Motor neuron (in vitro differentiated cells): Measurements from ENCODE around the gene LRRC28. TPM values are rescaled to one million over a fixed set of nuclear protein-coding genes. Genes with fewer than 3 reads are reported as not detected.
A peak's percentile ranks its signal among the peaks of the same experiment; 100 is the strongest.

Experiments
- ATAC-seq, 8 experiments: fragments of 200-7000 bp; cut with Tn5 transposase; replicated peaks in 6 of 8; 2 replicates each; pipeline ENCODE4 v1.8.0; 2021; ENCODE audit warnings: mild to moderate bottlenecking in 8 of 8, moderate library complexity in 8 of 8
- H3K27ac ChIP-seq, 2 donors: fragments of 250-450 bp; sonication (Bioruptor Pico); 2 replicates each; pipeline ENCODE4 v1.9.0; 2021; ENCODE audit warnings: antibody characterized with exemption in 2 of 2, mild to moderate bottlenecking in 2 of 2, moderate library complexity in 1 of 2
- H3K4me1 ChIP-seq, 2 donors: fragments of 250-450 bp; sonication (Bioruptor Pico); replicated peaks in 1 of 2; 2 replicates each; pipeline ENCODE4 v1.6.1; 2021; ENCODE audit warnings: antibody characterized with exemption in 2 of 2, mild to moderate bottlenecking in 2 of 2, moderate library complexity in 1 of 2
- H3K4me3 ChIP-seq, 5 donors: fragments of 250-450 bp; sonication (Bioruptor Pico); 2 replicates each; pipeline ENCODE4 v1.9.0; 2021; ENCODE audit warnings: antibody characterized with exemption in 5 of 5, mild to moderate bottlenecking in 5 of 5, moderate library complexity in 4 of 5
- WGBS, 10 experiments: fragments of 450-650 bp; shearing (Covaris generic); methylation state at CpG; one replicate each; pipeline ENCODE4 v1.0.0; 2022; 5-methylcytosine and 5-hydroxymethylcytosine counted together
- in situ Hi-C, 9 experiments: fragments of 400-800 bp; cut with MboI; loops; one replicate each; pipeline ENCODE4 v1.15.0; 2021; ENCODE audit warnings: low sequenced_read_pairs in 9 of 9, low pct_unique_long_range_greater_than_20kb in 2 of 9; ENCODE audit not compliant: unreplicated experiment in 9 of 9
- total RNA-seq, 8 experiments: library from RNA; unstranded; fragments of 300-600 nt; gene quantifications; 2 replicates each; pipeline versions ENCODE4 v1.2.3 to v1.2.4, GENCODE V29; 2022

The LRRC28 gene
- total RNA-seq, 8 experiments from 2014 or later, result 13.2 to 27.2 (median 18.3) TPM

DNA sequence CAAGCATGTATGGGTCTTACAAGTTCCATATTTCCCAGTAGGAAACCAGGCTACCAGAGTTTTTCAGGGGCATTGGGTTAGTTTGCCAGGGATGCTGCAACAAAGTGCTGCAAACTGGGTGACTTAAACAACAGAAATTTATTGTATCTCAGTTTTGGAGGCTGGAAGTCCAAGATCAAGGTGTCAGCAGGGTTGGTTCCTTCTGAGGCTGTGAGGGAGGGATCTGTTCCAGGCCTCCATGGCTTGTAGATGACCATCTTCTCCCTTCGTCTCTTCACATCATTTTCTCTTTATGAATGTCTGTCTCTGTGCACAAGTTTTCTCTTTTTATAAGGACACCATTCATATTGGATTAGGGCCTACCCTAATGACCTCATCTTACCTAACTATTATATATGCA lies 114.7 kb downstream of the LRRC28 start:
- Histone ChIP-seq H3K27ac (no peak overlapping the region), H3K4me1 (no peaks in the 10 kb centered on the region), H3K4me3 (no peak overlapping the region)
- 89 to 100% (median 90%) methylated on average over 1 of the region's 1 CpG; no CpG with 5 or more reads in 5 of the 10 experiments for WGBS, 10 experiments
- in situ Hi-C loops, result no loop called here
- no peak for ATAC-seq

DNA sequence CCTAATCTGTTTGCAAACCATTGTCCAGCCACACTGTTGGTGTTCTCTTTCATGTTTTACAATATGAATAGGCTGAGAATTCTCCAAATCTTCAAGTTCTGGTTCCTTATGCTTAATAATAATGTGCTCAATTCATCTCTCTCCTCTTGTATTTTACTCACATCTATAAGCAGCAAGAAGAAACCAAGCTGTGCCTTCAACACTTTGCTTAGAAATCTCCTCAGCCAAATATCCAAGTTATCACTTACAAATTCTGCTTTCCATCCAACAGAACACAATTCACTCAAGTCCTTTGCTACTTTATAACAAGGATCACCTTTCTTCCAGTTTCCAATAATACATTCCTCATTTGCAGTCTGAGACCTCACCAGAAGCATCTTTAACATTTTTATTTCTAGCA lies 117.5 kb downstream of the LRRC28 start:
- Histone ChIP-seq H3K27ac (no peak overlapping the region), H3K4me3 (no peak overlapping the region), H3K4me1 (no peaks in the 10 kb centered on the region)
- ATAC-seq, result no peak
- in situ Hi-C loops, result no loop called here

DNA sequence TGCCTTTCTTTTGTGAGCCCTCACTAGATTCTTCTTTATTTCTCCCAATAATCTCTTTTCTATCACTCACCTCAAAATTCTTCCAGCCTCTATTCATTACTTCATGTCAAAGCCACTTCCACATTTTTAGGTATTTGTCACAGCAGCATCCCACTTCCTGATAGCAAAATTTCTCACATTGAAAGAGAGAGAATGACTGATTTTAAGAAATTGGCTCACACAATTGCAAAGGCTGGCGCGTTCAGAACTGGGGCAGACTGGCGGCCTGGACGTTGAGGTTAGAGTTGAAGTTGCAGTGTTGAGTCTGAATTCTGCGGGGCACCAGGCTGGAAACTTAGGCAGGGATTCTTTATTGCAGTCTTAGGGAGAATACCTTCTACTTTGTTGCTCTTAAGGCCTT lies 117.9 kb downstream of the LRRC28 start:
- Histone ChIP-seq H3K27ac (no peak overlapping the region), H3K4me1 (no peaks in the 10 kb centered on the region), H3K4me3 (no peak overlapping the region)
- in situ Hi-C loops, result no loop called here
- no peak for ATAC-seq
- WGBS, 10 experiments, result 91 to 100% (median 100%) methylated on average over 1 to 5 of the region's 5 CpGs; no CpG with 5 or more reads in 2 of the 10 experiments

DNA sequence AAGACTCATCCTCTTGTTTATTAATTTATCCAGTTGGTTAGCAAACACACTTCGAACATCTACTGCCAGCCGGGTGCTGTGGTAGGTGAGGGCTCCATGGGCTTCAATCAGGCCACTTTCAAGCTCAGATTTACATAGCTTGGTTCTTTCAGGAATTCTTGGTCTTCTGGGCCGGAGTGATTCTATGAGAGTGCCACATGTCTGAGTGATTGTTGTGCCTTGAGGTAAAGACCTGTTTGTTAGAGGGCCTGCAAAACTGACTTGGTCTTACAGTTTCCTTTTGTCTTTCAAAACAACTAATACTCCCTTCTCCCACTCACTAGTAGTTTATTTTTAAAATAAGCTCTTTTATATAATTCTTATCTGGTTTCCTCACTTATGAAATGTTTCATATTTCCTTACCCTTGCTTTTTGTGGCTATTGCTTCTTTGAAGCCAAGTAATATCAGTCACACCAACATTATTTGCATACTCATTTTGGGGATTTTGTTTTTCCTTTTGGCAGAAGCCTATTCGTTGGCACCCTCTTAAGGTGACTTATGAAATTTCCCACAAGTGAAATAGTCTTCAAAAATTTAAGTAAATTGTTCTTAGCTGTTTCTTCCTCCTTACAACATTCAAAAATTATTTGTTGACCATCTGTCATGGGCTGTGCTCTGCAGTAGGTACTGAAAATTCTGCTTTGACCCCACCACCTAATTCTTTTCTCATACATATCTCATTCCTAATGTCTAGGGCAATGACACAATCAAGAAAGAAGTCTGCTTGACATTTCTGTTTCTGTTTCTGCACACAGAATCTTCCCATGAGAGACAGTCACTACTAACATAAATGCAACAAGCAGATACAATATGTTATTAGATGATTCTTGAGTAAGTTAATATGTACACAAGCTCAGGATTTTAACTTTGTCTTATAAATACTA lies 120.2 kb downstream of the LRRC28 start:
- no peak overlapping the region for H3K27ac ChIP-seq
- no peak overlapping the region for H3K4me3 ChIP-seq
- 0 to 83% (median 76%) methylated on average over 1 to 4 of the region's 4 CpGs; no CpG with 5 or more reads in 1 of the 10 experiments for WGBS, 10 experiments
- ATAC-seq, result peak in 2 of 8 experiments; percentile 30 to 61
- H3K4me1 ChIP-seq, result no peaks in the 10 kb centered on the region
- in situ Hi-C loops, result no loop called here

DNA sequence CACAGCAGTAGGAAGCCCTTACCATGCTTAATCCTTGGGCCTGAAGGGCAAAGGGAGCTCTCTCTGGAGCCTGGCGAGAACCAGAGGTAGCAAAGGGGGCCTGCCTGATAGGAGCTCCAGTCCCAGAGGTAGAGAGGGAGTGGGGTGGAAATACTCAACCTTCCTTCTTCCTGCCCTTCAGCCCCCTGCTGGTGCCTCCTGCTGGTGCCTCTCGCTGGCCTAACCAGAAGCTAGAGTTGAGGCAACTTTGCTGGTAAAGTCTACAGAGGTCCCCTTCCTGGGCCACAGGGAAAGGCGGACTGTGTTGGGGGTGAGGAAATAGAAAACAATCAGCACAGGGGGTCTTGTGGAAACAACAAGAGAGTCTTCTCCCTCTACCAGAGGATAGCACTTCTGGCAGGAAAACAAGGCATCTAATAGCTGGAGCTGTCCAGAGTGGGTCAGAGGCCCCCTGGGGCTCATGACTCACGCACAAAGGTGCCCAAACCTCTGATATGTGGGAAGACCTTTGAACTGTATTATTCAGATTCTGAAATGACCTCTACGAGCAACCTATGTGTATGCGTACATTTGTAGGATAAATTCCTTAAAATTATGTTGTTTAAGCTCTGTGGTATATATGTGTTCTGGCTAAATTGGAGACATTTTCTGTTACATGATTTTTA lies 133.9 kb downstream of the LRRC28 start:
- H3K4me3 ChIP-seq, result no peak overlapping the region
- no peak overlapping the region for H3K27ac ChIP-seq
- WGBS, 10 experiments, result 89 to 100% (median 93%) methylated on average over 1 to 4 of the region's 6 CpGs; no CpG with 5 or more reads in 1 of the 10 experiments
- peaks cover 0 to 2% of the 10 kb centered on the region in 2 donors for H3K4me1 ChIP-seq
- no peak for ATAC-seq
- in situ Hi-C loops, result no loop called here

DNA sequence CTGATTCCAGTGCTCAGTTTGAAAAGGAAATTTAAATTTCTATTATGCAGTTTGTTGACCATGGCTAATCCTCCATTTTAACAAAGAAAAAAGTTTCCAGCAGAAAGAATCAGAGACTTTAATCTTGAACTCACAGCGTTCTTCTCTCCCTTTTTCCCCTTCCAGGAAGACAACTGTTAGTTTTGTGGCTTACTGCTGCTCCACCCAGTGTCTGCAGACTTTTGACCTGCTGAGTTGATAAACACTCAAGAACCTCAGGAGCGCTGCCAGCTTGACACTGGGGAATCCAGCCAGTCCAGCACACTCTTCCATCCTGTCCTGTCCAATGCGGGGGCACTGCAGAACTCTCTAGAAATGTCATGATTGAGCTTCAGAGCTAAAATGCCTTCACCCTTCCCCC lies 134.6 kb downstream of the LRRC28 start:
- WGBS, 10 experiments, result 0 to 100% (median 79%) methylated on average over 1 to 3 of the region's 3 CpGs; no CpG with 5 or more reads in 1 of the 10 experiments
- ATAC-seq, result peak in 2 of 8 experiments; percentile 78 to 85
- in situ Hi-C loops, result no loop called here

DNA sequence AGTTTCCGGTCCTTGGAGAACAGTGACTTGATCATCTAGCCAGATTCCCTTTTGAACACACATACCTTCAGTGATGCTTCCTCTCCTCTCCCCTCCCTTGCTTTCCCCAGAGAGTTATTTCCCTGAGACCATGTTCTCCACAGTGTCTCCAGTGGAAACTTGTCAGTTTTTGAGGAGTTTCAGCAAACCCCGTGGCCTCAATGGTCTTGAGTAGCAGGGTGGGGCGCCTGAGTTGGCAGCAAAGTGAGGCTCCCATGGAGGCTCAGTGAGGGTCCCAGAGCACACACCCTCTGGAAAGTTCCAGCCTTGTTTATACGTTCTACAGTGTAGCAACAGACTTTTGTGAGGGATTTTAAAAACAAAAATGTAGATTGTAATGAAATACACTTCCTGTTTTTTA lies 135.1 kb downstream of the LRRC28 start:
- Histone ChIP-seq H3K4me1 (peaks cover 0 to 2% of the 10 kb centered on the region in 2 donors), H3K27ac (no peak overlapping the region), H3K4me3 (no peak overlapping the region)
- in situ Hi-C loops, result no loop called here
- peak in 1 of 8 experiments; percentile 21 for ATAC-seq
- 67 to 100% (median 88%) methylated on average over 1 to 4 of the region's 4 CpGs; no CpG with 5 or more reads in 1 of the 10 experiments for WGBS, 10 experiments

More for the DNA sequence above, 134.6 kb downstream of the LRRC28 start:
- Histone ChIP-seq H3K4me3 (no peak overlapping the region), H3K4me1 (peaks cover 0 to 2% of the 10 kb centered on the region in 2 donors), H3K27ac (no peak overlapping the region)

DNA sequence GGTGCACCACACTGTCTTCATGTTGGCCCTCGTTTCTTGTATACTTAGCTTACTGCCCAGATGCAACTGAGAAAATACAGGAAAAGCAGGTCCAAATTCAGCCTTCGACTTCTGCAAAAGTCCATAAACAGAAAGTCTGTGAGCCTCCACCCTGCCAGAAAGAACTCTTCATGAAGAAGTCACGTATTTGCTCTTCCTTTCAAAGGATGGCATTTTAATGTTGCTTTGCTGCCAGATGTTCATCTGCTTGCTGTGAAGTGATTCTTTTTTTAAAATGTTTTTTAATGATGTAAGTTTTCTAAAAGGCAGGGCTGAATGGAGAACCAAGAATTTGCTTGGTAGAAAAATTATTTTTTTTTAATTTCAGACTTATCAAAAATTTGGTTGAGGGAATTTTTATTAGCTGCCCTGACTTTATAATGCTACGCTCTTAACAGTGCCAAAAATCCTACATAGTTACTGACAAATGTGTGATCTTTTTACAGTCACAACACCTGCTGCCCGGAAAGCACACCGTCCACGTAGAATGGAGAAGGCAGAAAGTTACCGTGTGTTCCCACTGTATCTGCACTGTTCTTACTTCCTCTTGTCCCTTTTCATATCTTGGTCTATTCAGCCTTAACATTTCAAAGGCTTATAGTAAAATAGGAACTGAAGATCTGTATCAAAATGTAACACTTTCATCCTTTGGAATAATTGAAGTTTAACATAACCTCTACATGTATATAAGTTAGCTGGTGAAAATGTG lies 136.3 kb downstream of the LRRC28 start:
- Histone ChIP-seq H3K27ac (no peak overlapping the region), H3K4me1 (peaks cover 0 to 2% of the 10 kb centered on the region in 2 donors), H3K4me3 (no peak overlapping the region)
- whole genome bisulfite sequencing, 10 experiments, result 20 to 100% (median 90%) methylated on average over 1 to 8 of the region's 8 CpGs; no CpG with 5 or more reads in 1 of the 10 experiments
- in situ Hi-C loops, result no loop called here
- no peak for ATAC-seq

DNA sequence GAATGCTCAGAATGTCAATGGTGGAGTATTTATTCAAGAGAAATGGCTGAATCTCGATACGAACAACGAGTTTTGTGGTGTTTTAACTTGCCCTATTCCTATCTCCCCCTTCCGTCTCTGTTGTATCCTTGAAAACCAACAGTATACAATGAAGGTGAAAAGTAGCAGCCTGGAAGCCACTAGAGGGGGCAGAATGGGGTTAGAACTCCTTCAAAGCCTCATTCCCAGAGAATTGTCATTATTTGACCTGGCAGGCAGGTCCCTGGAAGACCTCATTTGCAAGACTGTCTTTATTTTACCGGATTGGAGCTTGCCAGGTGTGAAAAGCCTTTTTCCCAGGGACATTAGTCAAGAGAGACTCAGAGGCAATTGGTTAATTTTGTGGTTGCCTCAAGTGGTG lies 139.4 kb downstream of the LRRC28 start:
- in situ Hi-C loops, result no loop called here
- no peaks in the 10 kb centered on the region for H3K4me1 ChIP-seq
- WGBS, 10 experiments, result 44 to 95% (median 78%) methylated on average over 1 to 5 of the region's 5 CpGs; no CpG with 5 or more reads in 1 of the 10 experiments
- no peak overlapping the region for H3K4me3 ChIP-seq
- no peak for ATAC-seq
- H3K27ac ChIP-seq, result no peak overlapping the region

DNA sequence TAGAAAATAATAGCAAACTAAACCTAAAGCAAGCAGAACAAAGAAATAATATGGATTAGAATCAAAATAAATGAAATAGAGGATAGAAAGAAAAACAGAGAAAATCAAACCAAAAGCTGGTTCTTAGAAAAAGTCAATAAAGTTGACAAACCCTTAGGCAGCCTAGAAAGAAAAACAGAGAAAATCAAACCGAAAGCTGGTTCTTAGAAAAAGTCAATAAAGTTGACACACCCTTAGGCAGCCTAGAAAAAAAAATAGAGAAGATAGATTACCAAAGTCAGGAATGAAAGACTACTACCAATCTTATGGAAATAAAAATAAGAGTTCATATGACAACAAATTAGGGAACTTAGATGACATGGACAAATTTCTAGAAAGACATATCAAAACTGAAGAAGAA lies 142.4 kb downstream of the LRRC28 start:
- ATAC-seq, result no peak
- in situ Hi-C loops, result no loop called here
- no peak overlapping the region for H3K27ac ChIP-seq
- no peak overlapping the region for H3K4me3 ChIP-seq
- no peaks in the 10 kb centered on the region for H3K4me1 ChIP-seq
- 46 to 95% (median 67%) methylated on average over 1 of the region's 1 CpG; no CpG with 5 or more reads in 1 of the 10 experiments for WGBS, 10 experiments

DNA sequence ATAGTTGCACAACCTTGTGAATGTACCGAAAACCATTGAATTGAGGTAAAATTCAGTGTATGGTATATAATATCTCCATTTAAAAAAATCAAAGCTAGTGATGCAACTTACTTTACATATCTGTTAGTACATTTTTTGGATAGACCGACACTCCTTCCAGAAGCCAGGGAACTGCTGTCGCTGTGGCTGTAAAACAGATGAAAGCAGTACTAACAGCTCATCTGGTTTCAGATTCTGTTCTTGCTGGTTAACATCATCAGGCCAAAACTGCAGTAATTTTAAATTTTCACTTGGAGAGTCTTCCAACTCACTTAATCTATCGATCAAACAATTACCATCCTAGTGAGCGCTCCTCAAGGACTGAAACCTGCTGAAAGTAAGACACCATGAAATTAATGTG lies 145.1 kb downstream of the LRRC28 start:
- no peak overlapping the region for H3K27ac ChIP-seq
- H3K4me1 ChIP-seq, result no peaks in the 10 kb centered on the region
- no peak overlapping the region for H3K4me3 ChIP-seq
- in situ Hi-C loops, result no loop called here
- ATAC-seq, result no peak
- WGBS, 10 experiments, result 61 to 100% (median 85%) methylated on average over 2 to 5 of the region's 5 CpGs

DNA sequence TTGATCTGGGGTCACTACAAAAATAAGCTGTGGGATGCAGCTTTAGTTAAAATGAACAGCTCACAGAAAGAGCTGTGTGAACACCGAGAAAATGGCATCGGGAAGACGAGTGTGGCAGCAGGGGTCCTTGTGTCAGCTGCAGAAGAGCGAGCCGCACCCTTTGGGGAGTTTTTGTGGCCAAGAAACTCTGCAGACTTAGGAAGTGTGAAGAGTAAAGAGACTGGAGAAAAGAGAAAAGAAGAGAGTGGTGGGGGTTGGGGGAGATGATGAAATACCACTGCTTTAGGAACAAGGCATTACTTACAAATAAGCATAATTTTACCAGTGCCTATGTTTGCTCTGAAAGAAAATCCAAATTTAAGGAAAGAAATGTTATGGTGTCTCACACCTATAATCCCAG lies 147.8 kb downstream of the LRRC28 start:
- in situ Hi-C loops, result no loop called here
- Histone ChIP-seq H3K4me1 (no peaks in the 10 kb centered on the region), H3K27ac (no peak overlapping the region), H3K4me3 (no peak overlapping the region)
- WGBS, 10 experiments, result 32 to 89% (median 69%) methylated on average over 2 to 5 of the region's 5 CpGs; no CpG with 5 or more reads in 2 of the 10 experiments
- ATAC-seq, result no peak

DNA sequence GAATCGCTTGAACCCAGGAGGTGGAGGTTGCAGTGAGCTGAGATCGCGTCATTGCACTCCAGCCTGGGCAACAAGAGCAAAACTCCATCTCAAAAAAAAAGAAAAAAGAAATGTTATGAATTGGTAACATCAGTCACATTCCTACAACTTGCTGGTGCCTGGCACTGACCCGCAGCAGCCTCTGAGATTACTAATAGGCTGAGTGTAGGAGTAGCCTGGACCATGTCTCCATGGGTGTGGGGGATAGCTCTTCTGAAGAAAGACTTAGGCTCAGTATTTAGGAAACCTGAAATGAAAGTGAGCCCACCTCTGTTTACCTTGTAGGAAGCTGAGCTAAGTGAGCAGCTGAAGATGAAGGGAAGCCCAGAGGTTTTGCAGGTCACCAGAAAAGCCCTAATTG lies 148.3 kb downstream of the LRRC28 start:
- 80 to 100% (median 100%) methylated on average over 1 to 2 of the region's 4 CpGs; no CpG with 5 or more reads in 6 of the 10 experiments for WGBS, 10 experiments
- Histone ChIP-seq H3K4me3 (no peak overlapping the region), H3K4me1 (no peaks in the 10 kb centered on the region), H3K27ac (no peak overlapping the region)
- ATAC-seq, result no peak
- in situ Hi-C loops, result loop anchor here in 2 of 9 experiments (25.0 kb wide), 2 partner anchors 163 to 313 kb away; partner anchors contain the start of gene MEF2A (in 1 of the 2)
